ENCODE measurements around the gene FHIP1B.

DNA sequence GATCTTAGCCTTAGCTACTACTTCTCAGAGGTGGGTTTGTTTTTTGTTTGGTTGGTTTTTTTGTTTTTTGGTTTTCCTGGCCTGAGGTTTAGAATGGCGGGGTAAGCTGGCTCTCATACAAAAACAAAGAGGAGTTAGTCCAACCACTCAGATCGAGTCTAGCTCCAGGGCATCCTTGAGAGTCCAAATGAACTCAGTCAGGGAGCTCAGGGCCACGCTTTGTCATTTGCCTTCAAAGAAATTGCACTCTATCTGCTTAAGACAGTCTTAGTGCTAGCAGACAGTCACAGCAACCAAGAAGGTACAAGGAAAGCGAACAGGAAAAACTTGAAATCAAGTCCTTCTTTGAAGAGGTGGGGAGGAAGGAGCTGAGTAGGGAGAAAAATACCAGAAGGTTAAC lies 17.9 kb downstream of the FHIP1B start:
- TF ChIP-seq, protein P1, sequence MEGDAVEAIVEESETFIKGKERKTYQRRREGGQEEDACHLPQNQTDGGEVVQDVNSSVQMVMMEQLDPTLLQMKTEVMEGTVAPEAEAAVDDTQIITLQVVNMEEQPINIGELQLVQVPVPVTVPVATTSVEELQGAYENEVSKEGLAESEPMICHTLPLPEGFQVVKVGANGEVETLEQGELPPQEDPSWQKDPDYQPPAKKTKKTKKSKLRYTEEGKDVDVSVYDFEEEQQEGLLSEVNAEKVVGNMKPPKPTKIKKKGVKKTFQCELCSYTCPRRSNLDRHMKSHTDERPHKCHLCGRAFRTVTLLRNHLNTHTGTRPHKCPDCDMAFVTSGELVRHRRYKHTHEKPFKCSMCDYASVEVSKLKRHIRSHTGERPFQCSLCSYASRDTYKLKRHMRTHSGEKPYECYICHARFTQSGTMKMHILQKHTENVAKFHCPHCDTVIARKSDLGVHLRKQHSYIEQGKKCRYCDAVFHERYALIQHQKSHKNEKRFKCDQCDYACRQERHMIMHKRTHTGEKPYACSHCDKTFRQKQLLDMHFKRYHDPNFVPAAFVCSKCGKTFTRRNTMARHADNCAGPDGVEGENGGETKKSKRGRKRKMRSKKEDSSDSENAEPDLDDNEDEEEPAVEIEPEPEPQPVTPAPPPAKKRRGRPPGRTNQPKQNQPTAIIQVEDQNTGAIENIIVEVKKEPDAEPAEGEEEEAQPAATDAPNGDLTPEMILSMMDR (IDR thresholded peaks at IDR 0.05; ENCODE audit: insufficient read depth, low read length) = no peak
- TF ChIP-seq GABPA (IDR thresholded peaks at IDR 0.05; ENCODE audit: low read depth) = no peak
- TF ChIP-seq, protein P2, sequence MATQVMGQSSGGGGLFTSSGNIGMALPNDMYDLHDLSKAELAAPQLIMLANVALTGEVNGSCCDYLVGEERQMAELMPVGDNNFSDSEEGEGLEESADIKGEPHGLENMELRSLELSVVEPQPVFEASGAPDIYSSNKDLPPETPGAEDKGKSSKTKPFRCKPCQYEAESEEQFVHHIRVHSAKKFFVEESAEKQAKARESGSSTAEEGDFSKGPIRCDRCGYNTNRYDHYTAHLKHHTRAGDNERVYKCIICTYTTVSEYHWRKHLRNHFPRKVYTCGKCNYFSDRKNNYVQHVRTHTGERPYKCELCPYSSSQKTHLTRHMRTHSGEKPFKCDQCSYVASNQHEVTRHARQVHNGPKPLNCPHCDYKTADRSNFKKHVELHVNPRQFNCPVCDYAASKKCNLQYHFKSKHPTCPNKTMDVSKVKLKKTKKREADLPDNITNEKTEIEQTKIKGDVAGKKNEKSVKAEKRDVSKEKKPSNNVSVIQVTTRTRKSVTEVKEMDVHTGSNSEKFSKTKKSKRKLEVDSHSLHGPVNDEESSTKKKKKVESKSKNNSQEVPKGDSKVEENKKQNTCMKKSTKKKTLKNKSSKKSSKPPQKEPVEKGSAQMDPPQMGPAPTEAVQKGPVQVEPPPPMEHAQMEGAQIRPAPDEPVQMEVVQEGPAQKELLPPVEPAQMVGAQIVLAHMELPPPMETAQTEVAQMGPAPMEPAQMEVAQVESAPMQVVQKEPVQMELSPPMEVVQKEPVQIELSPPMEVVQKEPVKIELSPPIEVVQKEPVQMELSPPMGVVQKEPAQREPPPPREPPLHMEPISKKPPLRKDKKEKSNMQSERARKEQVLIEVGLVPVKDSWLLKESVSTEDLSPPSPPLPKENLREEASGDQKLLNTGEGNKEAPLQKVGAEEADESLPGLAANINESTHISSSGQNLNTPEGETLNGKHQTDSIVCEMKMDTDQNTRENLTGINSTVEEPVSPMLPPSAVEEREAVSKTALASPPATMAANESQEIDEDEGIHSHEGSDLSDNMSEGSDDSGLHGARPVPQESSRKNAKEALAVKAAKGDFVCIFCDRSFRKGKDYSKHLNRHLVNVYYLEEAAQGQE (IDR thresholded peaks at IDR 0.05; ENCODE audit: insufficient replicate concordance, low read depth) = no peak

Data from HL-60 (cell line).